GM18505 (cell line): ENCODE results near the gene RHO.

ENCODE experiments used
- ATAC-seq: cut with Tn5 transposase; IDR thresholded peaks from one replicate; pipeline ENCODE4 v1.9.1; 2021; ENCODE audit not compliant: unreplicated experiment
- POLR2A ChIP-seq: IDR thresholded peaks from 4 replicates; pipeline ENCODE4 v1.6.1; 2011; ENCODE audit warnings: borderline replicate concordance; ENCODE audit not compliant: insufficient read depth, insufficient read length; ENCODE audit errors: extremely low read depth

Gene RHO

GRCh38 chr3:129553171-129553570 lies 24.7 kb downstream of the RHO start:
- ATAC-seq: no peak
- TF ChIP-seq POLR2A: no peak

- no peak for ATAC-seq
- TF ChIP-seq POLR2A: no peak
Measured at GRCh38 chr3:129553719-129554118, 25.3 kb downstream of the RHO start.

- TF ChIP-seq POLR2A: no peak
- no peak for ATAC-seq
Measured at GRCh38 chr3:129554356-129555152, 26.1 kb downstream of the RHO start.

- TF ChIP-seq POLR2A: no peak
- ATAC-seq: no peak
Measured at GRCh38 chr3:129555153-129555550, 26.7 kb downstream of the RHO start.

GRCh38 chr3:129555616-129556357 lies 27.3 kb downstream of the RHO start:
- ATAC-seq: no peak

GRCh38 chr3:129556358-129556695 lies 27.9 kb downstream of the RHO start:
- TF ChIP-seq POLR2A: no peak
- ATAC-seq: no peak

More at GRCh38 chr3:129555616-129556357, 27.3 kb downstream of the RHO start:
- TF ChIP-seq POLR2A: no peak

- ATAC-seq: no peak
- TF ChIP-seq POLR2A: no peak
Measured at GRCh38 chr3:129556890-129557547, 28.6 kb downstream of the RHO start.

GRCh38 chr3:129557548-129557894 lies 29.1 kb downstream of the RHO start:
- no peak for TF ChIP-seq POLR2A
- no peak for ATAC-seq

GRCh38 chr3:129558081-129558771 lies 29.8 kb downstream of the RHO start:
- TF ChIP-seq POLR2A: no peak
- ATAC-seq: no peak

GRCh38 chr3:129558772-129559564 lies 30.5 kb downstream of the RHO start:
- no peak for ATAC-seq
- TF ChIP-seq POLR2A: no peak

GRCh38 chr3:129559565-129560079 lies 31.2 kb downstream of the RHO start:
- no peak for ATAC-seq
- no peak for TF ChIP-seq POLR2A

- TF ChIP-seq POLR2A: no peak
- no peak for ATAC-seq
Measured at GRCh38 chr3:129560269-129560787, 31.9 kb downstream of the RHO start.
